T-cell (primary cell): Measurements from ENCODE around the gene PFDN4. TPM values are rescaled to one million over a fixed set of nuclear protein-coding genes. Genes with fewer than 3 reads are reported as not detected.

ENCODE experiments used
- ATAC-seq, 4 experiments: fragments of 200-7000 bp in 3 of 4; fragments of 150-1000 bp in 1 of 4; cut with Tn5 transposase; replicated peaks in 1 of 4; 1 replicate in 3 of 4; 2 replicates in 1 of 4; pipeline ENCODE4 v1.10.0; 2021; ENCODE audit warnings: moderate library complexity in 3 of 4, mild to moderate bottlenecking in 2 of 4, moderate number of reproducible peaks in 1 of 4
- CTCF ChIA-PET, 2 donors: fragments of 300-600 bp; sonication (Branson Sonifier 250); formaldehyde crosslinking; loops; one replicate each; lab custom pipeline; 2022; ENCODE audit warnings: antibody characterized with exemption in 2 of 2; lab: Charles Lee
- POLR2A ChIA-PET, 2 donors: fragments of 300-600 bp; sonication (Branson Sonifier 250); formaldehyde crosslinking; loops; one replicate each; lab custom pipeline; 2022; ENCODE audit warnings: antibody characterized with exemption in 2 of 2; lab: Charles Lee
- DNase-seq, 35 experiments: peaks; one replicate each; pipeline versions ENCODE4 v3.0.0 to v3.0.0-alpha.2; 2013 to 2023
- H3K27ac ChIP-seq: one replicate; pipeline ENCODE4 v1.5.1; 2013; ENCODE audit warnings: low read length
- H3K27me3 ChIP-seq, 2 experiments: replicated peaks in 1 of 2; 1 replicate in 1 of 2; 2 replicates in 1 of 2; pipeline versions ENCODE4 v1.6.1 to v1.7.0; 2013; ENCODE audit warnings: low read length in 1 of 2, mixed read lengths in 1 of 2; ENCODE audit not compliant: control insufficient read depth in 2 of 2, insufficient read depth in 2 of 2; ENCODE audit errors: extremely low read depth in 1 of 2
- H3K36me3 ChIP-seq, 2 donors: 1 replicate in 1 of 2; 2 replicates in 1 of 2; pipeline versions ENCODE4 v1.6.1 to v1.7.0; 2013; ENCODE audit warnings: low read length in 1 of 2; ENCODE audit not compliant: control insufficient read depth in 2 of 2, insufficient read depth in 1 of 2; ENCODE audit errors: extremely low read depth in 1 of 2
- H3K4me1 ChIP-seq, 2 experiments: 1 replicate in 1 of 2; 2 replicates in 1 of 2; pipeline versions ENCODE4 v1.6.1 to v1.7.0; 2013; ENCODE audit warnings: low read length in 2 of 2, mixed read lengths in 1 of 2; ENCODE audit not compliant: insufficient read depth in 2 of 2, control insufficient read depth in 1 of 2; ENCODE audit errors: extremely low read depth in 1 of 2
- H3K4me3 ChIP-seq, 2 donors: 1 replicate in 1 of 2; 2 replicates in 1 of 2; pipeline versions ENCODE4 v1.5.1 to v1.7.0; 2013; ENCODE audit warnings: mild to moderate bottlenecking in 2 of 2, low read length in 1 of 2, moderate library complexity in 1 of 2; ENCODE audit not compliant: control insufficient read depth in 1 of 2; ENCODE audit errors: extremely low read depth in 1 of 2
- H3K9me3 ChIP-seq: 2 replicates; pipeline ENCODE4 v1.7.0; 2013
- H3K27ac Mint-ChIP-seq, 2 donors: one replicate each; pipeline ENCODE4 v1.8.0; 2020 to 2021; ENCODE audit warnings: mild to moderate bottlenecking in 2 of 2, mixed read lengths in 2 of 2
- H3K27me3 Mint-ChIP-seq, 2 donors: one replicate each; pipeline ENCODE4 v1.8.0; 2021 to 2022; ENCODE audit warnings: mixed read lengths in 2 of 2
- H3K36me3 Mint-ChIP-seq: one replicate; pipeline ENCODE4 v1.8.0; 2021; ENCODE audit warnings: mixed read lengths
- H3K4me1 Mint-ChIP-seq, 3 donors: one replicate each; pipeline ENCODE4 v1.8.0; 2020 to 2022; ENCODE audit warnings: mixed read lengths in 3 of 3, mild to moderate bottlenecking in 1 of 3
- H3K4me3 Mint-ChIP-seq, 3 donors: one replicate each; pipeline ENCODE4 v1.8.0; 2020 to 2022; ENCODE audit warnings: mild to moderate bottlenecking in 3 of 3, mixed read lengths in 3 of 3, moderate library complexity in 3 of 3
- H3K9me3 Mint-ChIP-seq, 3 donors: one replicate each; pipeline ENCODE4 v1.8.0; 2020 to 2022; ENCODE audit warnings: mixed read lengths in 3 of 3
- WGBS: methylation state at CpG from one replicate; pipeline ENCODE4 v1.1.5; 2013; ENCODE audit warnings: missing lambda C conversion rate; ENCODE audit not compliant: insufficient coverage; 5-methylcytosine and 5-hydroxymethylcytosine counted together
- total RNA-seq, 35 experiments: library from RNA in 6 of 35; stranded (reverse) in 6 of 35; fragments of 120-200 nt in 1 of 35; gene quantifications; one replicate each; pipeline versions ENCODE4 v1.2.1 to v1.2.4 and lab custom pipeline; 2013 to 2026

The PFDN4 gene
- total RNA-seq, 5 donors from 2014 or later (not counting 1 experiment from before 2014, with no cell fraction given): 14.9 to 19.2 (median 17.6) TPM

- POLR2A ChIA-PET: no interaction called here
- H3K27ac ChIP-seq: no peak overlapping the region
- Mint-ChIP-seq H3K9me3 (no peaks in the 10 kb centered on the region), H3K27me3 (peaks cover 31 to 52% of the 10 kb centered on the region in 2 donors), H3K27ac (no peak overlapping the region), H3K4me1 (no peaks in the 10 kb centered on the region), H3K36me3 (no peaks in the 10 kb centered on the region), H3K4me3 (no peak overlapping the region)
- H3K9me3 ChIP-seq: no peaks in the 10 kb centered on the region
- CTCF ChIA-PET: no interaction called here
- no peaks in the 10 kb centered on the region for H3K36me3 ChIP-seq
- no peak for DNase-seq
- H3K4me1 ChIP-seq: no peaks in the 10 kb centered on the region
- H3K4me3 ChIP-seq: no peak overlapping the region
- H3K27me3 ChIP-seq: peaks cover 4 to 13% of the 10 kb centered on the region in 2 experiments
- no peak for ATAC-seq
- no CpG with 5 or more reads among the region's 4 CpGs for WGBS
These were observed 46.1 kb upstream of the PFDN4 start for GRCh38 chr20:54161821-54162149.

- no peak overlapping the region for H3K27ac ChIP-seq
- Mint-ChIP-seq H3K9me3 (no peaks in the 10 kb centered on the region), H3K4me1 (no peaks in the 10 kb centered on the region), H3K36me3 (no peaks in the 10 kb centered on the region), H3K27me3 (peaks cover 31 to 57% of the 10 kb centered on the region in 2 donors), H3K4me3 (no peak overlapping the region), H3K27ac (no peak overlapping the region)
- H3K27me3 ChIP-seq: peaks cover 4 to 18% of the 10 kb centered on the region in 2 experiments
- no peaks in the 10 kb centered on the region for H3K4me1 ChIP-seq
- DNase-seq: no peak
- H3K4me3 ChIP-seq: no peak overlapping the region
- CTCF ChIA-PET: interaction anchor here in 1 of 2 donors (0.8 kb wide), 1 partner anchor 58 kb away, joined by 3 read pairs; no protein-coding TSS in a partner anchor
- no peaks in the 10 kb centered on the region for H3K9me3 ChIP-seq
- H3K36me3 ChIP-seq: no peaks in the 10 kb centered on the region
- POLR2A ChIA-PET: no interaction called here
- no CpG with 5 or more reads among the region's 16 CpGs for WGBS
- no peak for ATAC-seq
These were observed 45.4 kb upstream of the PFDN4 start for GRCh38 chr20:54162378-54163009.

GRCh38 chr20:54163402-54163801 lies 44.5 kb upstream of the PFDN4 start:
- Histone ChIP-seq H3K4me3 (no peak overlapping the region), H3K27ac (no peak overlapping the region), H3K36me3 (no peaks in the 10 kb centered on the region), H3K4me1 (no peaks in the 10 kb centered on the region), H3K9me3 (no peaks in the 10 kb centered on the region), H3K27me3 (peaks cover 4 to 26% of the 10 kb centered on the region in 2 experiments)
- Mint-ChIP-seq H3K36me3 (no peaks in the 10 kb centered on the region), H3K4me1 (no peaks in the 10 kb centered on the region), H3K4me3 (no peak overlapping the region), H3K27me3 (peaks cover 38 to 65% of the 10 kb centered on the region in 2 donors), H3K27ac (no peak overlapping the region), H3K9me3 (no peaks in the 10 kb centered on the region)
- ChIA-PET CTCF (interaction anchor here in 1 of 2 donors (0.8 kb wide), 1 partner anchor 59 kb away, joined by 3 read pairs; no protein-coding TSS in a partner anchor), POLR2A (no interaction called here)
- ATAC-seq (no peak), DNase-seq (no peak)
- 92% methylated on average over 2 of the region's 5 CpGs for WGBS

- H3K4me3 ChIP-seq: no peak overlapping the region
- Mint-ChIP-seq H3K36me3 (no peaks in the 10 kb centered on the region), H3K27me3 (peaks cover 52 to 76% of the 10 kb centered on the region in 2 donors), H3K4me1 (no peaks in the 10 kb centered on the region), H3K9me3 (no peaks in the 10 kb centered on the region), H3K4me3 (no peak overlapping the region), H3K27ac (no peak overlapping the region)
- H3K27ac ChIP-seq: no peak overlapping the region
- no peaks in the 10 kb centered on the region for H3K36me3 ChIP-seq
- H3K27me3 ChIP-seq: peaks cover 5 to 26% of the 10 kb centered on the region in 2 experiments
- CTCF ChIA-PET: no interaction called here
- POLR2A ChIA-PET: no interaction called here
- WGBS: no CpG with 5 or more reads among the region's 9 CpGs
- ATAC-seq (no peak), DNase-seq (no peak)
- H3K4me1 ChIP-seq: no peaks in the 10 kb centered on the region
- H3K9me3 ChIP-seq: no peaks in the 10 kb centered on the region
These were observed 42.9 kb upstream of the PFDN4 start for GRCh38 chr20:54165014-54165413.

GRCh38 chr20:54165803-54166202 lies 42.1 kb upstream of the PFDN4 start:
- no peaks in the 10 kb centered on the region for H3K9me3 ChIP-seq
- H3K4me1 ChIP-seq: no peaks in the 10 kb centered on the region
- H3K27ac ChIP-seq: no peak overlapping the region
- Mint-ChIP-seq H3K36me3 (no peaks in the 10 kb centered on the region), H3K4me3 (no peak overlapping the region), H3K4me1 (no peaks in the 10 kb centered on the region), H3K27ac (no peak overlapping the region), H3K27me3 (peaks cover 56 to 78% of the 10 kb centered on the region in 2 donors), H3K9me3 (no peaks in the 10 kb centered on the region)
- ChIA-PET POLR2A (no interaction called here), CTCF (no interaction called here)
- H3K27me3 ChIP-seq: peaks cover 7 to 31% of the 10 kb centered on the region in 2 experiments
- DNase-seq: no peak
- ATAC-seq: no peak
- H3K4me3 ChIP-seq: no peak overlapping the region
- no CpG with 5 or more reads among the region's 2 CpGs for WGBS
- no peaks in the 10 kb centered on the region for H3K36me3 ChIP-seq

GRCh38 chr20:54166987-54167662 lies 40.8 kb upstream of the PFDN4 start:
- CTCF ChIA-PET: no interaction called here
- Mint-ChIP-seq H3K36me3 (no peaks in the 10 kb centered on the region), H3K27me3 (peaks cover 57 to 81% of the 10 kb centered on the region in 2 donors), H3K27ac (no peak overlapping the region), H3K4me3 (no peak overlapping the region), H3K4me1 (no peaks in the 10 kb centered on the region), H3K9me3 (no peaks in the 10 kb centered on the region)
- no peak overlapping the region for H3K4me3 ChIP-seq
- H3K4me1 ChIP-seq: no peaks in the 10 kb centered on the region
- H3K36me3 ChIP-seq: no peaks in the 10 kb centered on the region
- H3K27me3 ChIP-seq: peaks cover 13 to 40% of the 10 kb centered on the region in 2 experiments
- no peak overlapping the region for H3K27ac ChIP-seq
- no peaks in the 10 kb centered on the region for H3K9me3 ChIP-seq
- no peak for ATAC-seq
- POLR2A ChIA-PET: no interaction called here
- no peak for DNase-seq
- no CpG with 5 or more reads among the region's 7 CpGs for whole genome bisulfite sequencing
